Stomach (tissue), 4 donors: ENCODE measurements around the gene SLC25A51.

Source experiments
- POLR2AphosphoS5 ChIP-seq, 3 donors: sonication (generic); formaldehyde crosslinking; IDR thresholded peaks; one replicate each; pipeline ENCODE4 v1.6.1; 2016; ENCODE audit warnings: antibody characterized with exemption in 3 of 3
- TF ChIP-seq, protein P1 (sequence below), 7 experiments: fragments of 450-650 bp in 4 of 7; fragments of 200-600 bp in 3 of 7; sonication (generic) in 3 of 7; IDR thresholded peaks; one replicate each; pipeline ENCODE4 v1.5.1; 2016 to 2019; ENCODE audit warnings: antibody characterized with exemption in 7 of 7, control low read depth in 2 of 7, mild to moderate bottlenecking in 1 of 7

DNA sequence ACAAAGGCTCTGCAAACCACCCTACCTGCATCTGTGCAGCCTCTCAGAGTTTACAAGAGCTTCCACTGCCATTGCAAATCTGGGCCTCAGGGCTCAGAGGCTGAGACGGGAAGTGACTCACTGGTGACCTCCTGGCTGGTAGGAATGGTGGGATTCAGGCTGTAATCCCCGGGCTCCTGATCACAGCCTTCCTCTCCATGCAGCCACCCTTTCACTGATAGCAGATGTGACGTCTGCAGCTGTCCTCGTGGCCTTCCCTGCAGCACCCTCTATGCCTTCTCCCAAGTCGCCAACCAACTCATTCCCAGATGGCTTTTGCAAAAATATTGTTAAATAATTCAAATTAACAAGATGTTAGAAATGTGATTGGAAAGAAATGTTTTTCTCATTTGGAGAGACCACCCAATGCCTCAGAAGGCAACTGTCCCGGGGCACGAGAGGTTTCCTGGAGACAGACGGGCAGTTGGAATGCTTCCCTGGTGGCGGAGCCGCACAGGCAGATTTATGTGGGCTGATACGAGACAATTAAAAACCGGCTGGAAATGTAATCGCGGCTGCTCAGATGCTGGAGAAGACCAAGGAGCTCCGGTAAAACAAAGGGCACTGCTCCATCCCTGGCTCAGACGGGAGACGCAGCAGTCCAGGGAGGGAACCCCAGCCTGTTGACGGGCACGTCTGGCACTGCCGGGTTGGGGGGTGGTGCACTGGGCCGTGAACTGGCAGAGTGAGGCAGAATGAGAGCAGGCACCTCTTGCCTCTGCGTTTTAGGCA lies 34.4 kb upstream of the SLC25A51 start:
- no peak for TF ChIP-seq POLR2AphosphoS5 (IDR thresholded peaks at IDR 0.05)
- TF ChIP-seq, protein P1, sequence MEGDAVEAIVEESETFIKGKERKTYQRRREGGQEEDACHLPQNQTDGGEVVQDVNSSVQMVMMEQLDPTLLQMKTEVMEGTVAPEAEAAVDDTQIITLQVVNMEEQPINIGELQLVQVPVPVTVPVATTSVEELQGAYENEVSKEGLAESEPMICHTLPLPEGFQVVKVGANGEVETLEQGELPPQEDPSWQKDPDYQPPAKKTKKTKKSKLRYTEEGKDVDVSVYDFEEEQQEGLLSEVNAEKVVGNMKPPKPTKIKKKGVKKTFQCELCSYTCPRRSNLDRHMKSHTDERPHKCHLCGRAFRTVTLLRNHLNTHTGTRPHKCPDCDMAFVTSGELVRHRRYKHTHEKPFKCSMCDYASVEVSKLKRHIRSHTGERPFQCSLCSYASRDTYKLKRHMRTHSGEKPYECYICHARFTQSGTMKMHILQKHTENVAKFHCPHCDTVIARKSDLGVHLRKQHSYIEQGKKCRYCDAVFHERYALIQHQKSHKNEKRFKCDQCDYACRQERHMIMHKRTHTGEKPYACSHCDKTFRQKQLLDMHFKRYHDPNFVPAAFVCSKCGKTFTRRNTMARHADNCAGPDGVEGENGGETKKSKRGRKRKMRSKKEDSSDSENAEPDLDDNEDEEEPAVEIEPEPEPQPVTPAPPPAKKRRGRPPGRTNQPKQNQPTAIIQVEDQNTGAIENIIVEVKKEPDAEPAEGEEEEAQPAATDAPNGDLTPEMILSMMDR (IDR thresholded peaks at IDR 0.05) = no peak
